ENCODE results near the gene SIN3A. TPM values are rescaled to one million over a fixed set of nuclear protein-coding genes. Genes with fewer than 3 reads are reported as not detected.
"Not testable (repeated sequence)": the region's sequence is repeated elsewhere in the genome, so short reads cannot be mapped to it uniquely, and the experiment has no call there.

Gene SIN3A
- polyA plus RNA-seq, 6 donors from 2014 or later = 14.2 to 21.4 (median 15.5) TPM

DNA sequence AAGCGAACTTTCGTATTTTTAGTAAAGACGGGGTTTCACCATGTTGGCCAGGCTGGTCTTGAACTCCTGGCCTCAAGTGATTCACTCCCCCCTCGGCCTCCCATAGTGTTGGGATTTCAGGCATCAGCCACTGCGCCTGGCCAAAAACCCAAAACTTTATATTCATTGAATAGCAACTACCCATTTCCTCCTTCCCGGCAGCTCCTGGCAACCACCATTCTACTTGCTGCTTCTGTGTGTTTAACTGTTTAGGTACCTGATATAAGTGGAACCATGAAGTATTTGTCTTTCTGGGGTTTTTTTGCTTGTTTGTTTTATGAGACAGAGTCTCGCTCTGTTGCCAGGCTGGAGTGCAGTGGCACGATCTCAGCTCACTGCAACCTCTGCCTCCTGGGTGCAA lies 107.5 kb downstream of the SIN3A start:
- Mint-ChIP-seq H3K4me3 (peak overlapping the region in 1 of 8 donors; percentile 21), H3K27ac (peak overlapping the region in 3 of 6 donors; percentile 20 to 99 (median 80)), H3K4me1 (peaks cover 20 to 36% (median 26%) of the 10 kb centered on the region in 3 donors)
- not testable (repeated sequence) for H3K36me3 Mint-ChIP-seq; DNase-seq; H3K9me3 Mint-ChIP-seq; H3K27me3 Mint-ChIP-seq; ATAC-seq (ENCODE audit: low read depth in 2 of 2)

DNA sequence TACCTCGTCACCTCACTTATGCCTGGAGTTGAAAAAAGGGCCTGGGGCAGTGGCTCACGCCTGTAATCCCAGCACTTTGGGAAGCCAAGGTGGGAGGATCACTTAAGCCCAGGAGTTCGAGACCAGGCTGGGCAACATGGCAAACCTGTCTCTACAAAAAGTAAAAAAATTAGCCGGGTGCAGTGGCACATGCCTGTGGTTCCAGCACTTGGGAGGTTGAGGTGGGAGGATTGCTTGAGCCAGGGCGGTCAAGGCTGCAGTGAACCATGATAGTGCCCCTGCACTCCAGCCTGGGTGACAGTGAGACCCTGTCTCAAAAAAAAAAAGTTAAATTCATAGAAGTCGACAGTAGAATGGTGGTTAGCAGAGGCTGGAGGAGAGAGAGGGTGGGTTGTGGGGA lies 109.3 kb downstream of the SIN3A start:
- Mint-ChIP-seq H3K9me3 (no peaks in the 10 kb centered on the region), H3K27me3 (no peaks in the 10 kb centered on the region), H3K36me3 (no peaks in the 10 kb centered on the region), H3K4me3 (peak overlapping the region in 2 of 8 donors; percentile 40 to 60), H3K27ac (peak overlapping the region in 2 of 6 donors; percentile 26 to 66), H3K4me1 (peaks cover 16 to 31% (median 20%) of the 10 kb centered on the region in 3 donors)
- DNase-seq (no peak), ATAC-seq (ENCODE audit: low read depth in 2 of 2) (no peak)

- Mint-ChIP-seq H3K4me3 (peak overlapping the region in 2 of 8 donors; percentile 3 to 74), H3K9me3 (no peaks in the 10 kb centered on the region), H3K27me3 (no peaks in the 10 kb centered on the region), H3K27ac (peak overlapping the region in 2 of 6 donors; percentile 31 to 59), H3K36me3 (no peaks in the 10 kb centered on the region), H3K4me1 (peaks cover 18 to 31% (median 24%) of the 10 kb centered on the region in 3 donors)
- DNase-seq (no peak), ATAC-seq (ENCODE audit: low read depth in 2 of 2) (no peak)
Measured at GRCh38 chr15:75339531-75340240, 111.8 kb downstream of the SIN3A start.

- DNase-seq (no peak), ATAC-seq (ENCODE audit: low read depth in 2 of 2) (no peak)
- H3K4me3 Mint-ChIP-seq = peak overlapping the region in 2 of 8 donors; percentile 40 to 55
- no peaks in the 10 kb centered on the region for H3K27me3 Mint-ChIP-seq
- H3K4me1 Mint-ChIP-seq = peaks cover 18 to 27% (median 24%) of the 10 kb centered on the region in 3 donors
- no peaks in the 10 kb centered on the region for H3K9me3 Mint-ChIP-seq
- no peaks in the 10 kb centered on the region for H3K36me3 Mint-ChIP-seq
- H3K27ac Mint-ChIP-seq = peak overlapping the region in 2 of 6 donors; percentile 39 to 93
Measured at GRCh38 chr15:75338661-75339240, 112.7 kb downstream of the SIN3A start.

DNA sequence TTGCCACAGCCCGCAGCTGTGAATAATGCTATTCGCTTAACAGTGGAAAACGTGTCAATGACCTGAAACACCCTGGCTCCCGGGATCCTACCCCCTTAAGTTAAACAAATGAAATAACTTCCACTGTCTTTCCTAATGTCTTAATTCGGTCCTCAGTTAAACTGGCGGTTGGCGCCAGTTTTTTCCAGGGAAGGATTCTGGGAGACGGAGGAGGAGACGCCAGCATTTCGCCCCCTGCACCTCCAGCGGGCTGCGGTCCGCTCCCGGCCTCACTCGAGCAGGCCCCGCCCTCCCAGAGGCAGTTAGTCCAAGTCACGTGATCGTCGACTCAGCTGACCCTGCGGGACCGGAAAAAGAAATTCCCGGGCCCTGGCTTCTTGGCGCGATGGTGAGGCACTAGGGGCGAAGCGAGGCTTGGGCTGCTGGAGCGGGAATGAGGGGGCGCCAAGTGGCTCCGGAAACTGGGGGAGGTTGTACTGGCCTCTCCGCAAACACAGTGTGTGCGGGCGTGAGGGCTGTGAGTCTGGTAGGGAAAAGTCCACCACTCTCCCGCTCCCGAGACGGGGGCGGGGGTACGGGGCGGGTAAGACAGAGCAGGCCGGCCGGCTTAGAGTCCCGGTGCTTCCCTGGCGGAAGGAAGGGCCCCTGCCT lies 115.7 kb downstream of the SIN3A start, which contains the start of gene COMMD4:
Gene COMMD4, plus strand, starts transcription at position 359 of the 651 bp plus-strand sequence. Its CDS starts 27 bp downstream, at position 386.
- DNase-seq (peak; percentile 55), ATAC-seq (ENCODE audit: low read depth in 2 of 2) (peak; percentile 78)
- H3K27me3 Mint-ChIP-seq = no peaks in the 10 kb centered on the region
- no peaks in the 10 kb centered on the region for H3K9me3 Mint-ChIP-seq
- H3K4me1 Mint-ChIP-seq = peaks cover 18 to 27% (median 24%) of the 10 kb centered on the region in 3 donors
- no peaks in the 10 kb centered on the region for H3K36me3 Mint-ChIP-seq
- peak within 1 kb of the TSS; percentile 74 to 98 (median 97) for H3K27ac Mint-ChIP-seq
- peak within 1 kb of the TSS; percentile 88 to 98 (median 94) for H3K4me3 Mint-ChIP-seq

- H3K27ac Mint-ChIP-seq = peak overlapping the region in 5 of 6 donors; percentile 74 to 98 (median 97)
- no peaks in the 10 kb centered on the region for H3K36me3 Mint-ChIP-seq
- ATAC-seq (ENCODE audit: low read depth in 2 of 2) (no peak), DNase-seq (no peak)
- no peaks in the 10 kb centered on the region for H3K9me3 Mint-ChIP-seq
- H3K4me3 Mint-ChIP-seq = peak overlapping the region; percentile 88 to 98 (median 94)
- no peaks in the 10 kb centered on the region for H3K27me3 Mint-ChIP-seq
- H3K4me1 Mint-ChIP-seq = peaks cover 18 to 27% (median 24%) of the 10 kb centered on the region in 3 donors
Measured at GRCh38 chr15:75335313-75335704, 116.2 kb downstream of the SIN3A start.

- Mint-ChIP-seq H3K4me3 (peak overlapping the region in 2 of 8 donors; percentile 57 to 88), H3K4me1 (peaks cover 14 to 24% (median 23%) of the 10 kb centered on the region in 3 donors), H3K27ac (peak overlapping the region in 3 of 6 donors; percentile 47 to 66 (median 63))
- ATAC-seq (ENCODE audit: low read depth in 2 of 2) = peak in 1 of 2 donors; percentile 37
- not testable (repeated sequence) for DNase-seq, H3K27me3 Mint-ChIP-seq, H3K36me3 Mint-ChIP-seq, H3K9me3 Mint-ChIP-seq
Measured at GRCh38 chr15:75333654-75334419, 117.7 kb downstream of the SIN3A start.

GRCh38 chr15:75332093-75332492 lies 119.4 kb downstream of the SIN3A start:
- not testable (repeated sequence) for DNase-seq; H3K27me3 Mint-ChIP-seq; H3K9me3 Mint-ChIP-seq; H3K27ac Mint-ChIP-seq; H3K36me3 Mint-ChIP-seq; ATAC-seq (ENCODE audit: low read depth in 2 of 2)
- Mint-ChIP-seq H3K4me3 (peak overlapping the region in 1 of 8 donors; percentile 25), H3K4me1 (peaks cover 14 to 21% (median 19%) of the 10 kb centered on the region in 3 donors)

DNA sequence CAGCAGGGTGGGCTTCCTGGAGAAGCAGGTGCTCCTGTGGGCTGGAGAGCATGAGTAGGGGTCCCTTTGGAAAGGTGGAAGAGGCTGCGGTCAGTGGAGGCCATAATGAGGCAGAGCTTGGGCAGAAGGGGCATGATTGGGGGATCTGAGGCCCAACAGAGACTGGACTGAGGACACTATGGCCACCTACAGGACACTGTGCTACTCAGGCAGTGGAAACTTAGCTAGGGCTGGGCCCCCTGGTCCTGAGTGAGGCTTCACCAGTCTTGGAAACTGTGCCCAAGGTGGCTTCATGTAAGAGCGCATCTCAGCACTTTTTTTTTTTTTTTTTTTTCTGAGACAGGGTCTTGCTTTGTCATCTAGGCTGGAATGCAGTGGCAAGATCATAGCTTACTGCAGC lies 121.9 kb downstream of the SIN3A start:
- ATAC-seq (ENCODE audit: low read depth in 2 of 2) (no peak), DNase-seq (no peak)
- Mint-ChIP-seq H3K27ac (no peak overlapping the region), H3K4me3 (no peak overlapping the region), H3K4me1 (peaks cover 0 to 6% (median 0%) of the 10 kb centered on the region in 3 donors), H3K36me3 (no peaks in the 10 kb centered on the region), H3K27me3 (peaks cover 0 to 8% (median 8%) of the 10 kb centered on the region in 3 donors), H3K9me3 (no peaks in the 10 kb centered on the region)

DNA sequence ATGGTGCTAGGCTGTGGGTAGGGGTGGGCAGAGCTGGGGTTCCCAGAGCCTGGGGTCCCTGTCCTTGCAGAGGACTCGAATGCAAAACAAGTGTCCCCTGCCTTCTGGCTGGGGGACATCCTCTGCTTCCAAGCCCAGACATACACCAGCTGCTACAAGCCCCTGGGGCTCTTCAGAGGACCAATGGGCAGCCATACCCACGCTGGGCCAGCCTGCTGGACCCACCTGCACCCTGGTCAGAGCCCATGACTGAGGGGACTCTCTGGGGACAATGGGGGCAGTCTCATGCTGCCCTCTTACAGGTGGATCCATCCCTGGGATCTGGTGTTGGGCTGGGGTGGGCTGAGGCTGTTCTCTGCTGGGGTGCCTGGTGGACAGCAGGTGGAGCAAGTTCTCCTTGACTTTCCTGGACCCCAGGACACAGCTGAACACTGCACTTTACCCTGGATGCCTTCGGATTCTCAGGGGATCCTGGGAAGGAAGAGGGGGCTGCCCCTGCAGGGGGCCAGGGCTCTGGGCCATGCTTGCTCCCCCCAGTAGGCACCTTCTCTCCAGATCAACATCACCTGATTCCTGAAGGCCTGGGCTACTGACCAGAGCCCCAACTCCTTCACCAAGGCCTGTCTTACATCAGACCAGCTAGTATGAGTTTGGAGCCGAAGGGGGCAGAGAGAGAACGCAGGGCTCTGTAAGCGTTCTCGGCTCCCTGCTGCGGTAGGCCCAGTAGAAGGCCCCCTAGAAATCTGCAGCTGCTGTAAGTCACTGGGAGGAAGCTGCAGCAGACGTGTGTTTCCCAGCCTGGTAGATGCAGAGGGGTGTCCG lies 122.8 kb downstream of the SIN3A start:
- H3K9me3 Mint-ChIP-seq = no peaks in the 10 kb centered on the region
- H3K27me3 Mint-ChIP-seq = peaks cover 2 to 16% (median 8%) of the 10 kb centered on the region in 3 donors
- peaks cover 0 to 6% (median 0%) of the 10 kb centered on the region in 3 donors for H3K4me1 Mint-ChIP-seq
- no peak for DNase-seq
- no peaks in the 10 kb centered on the region for H3K36me3 Mint-ChIP-seq
- ATAC-seq (ENCODE audit: low read depth in 2 of 2) = no peak
- no peak overlapping the region for H3K4me3 Mint-ChIP-seq
- H3K27ac Mint-ChIP-seq = no peak overlapping the region

- Mint-ChIP-seq H3K4me1 (peaks cover 0 to 6% (median 0%) of the 10 kb centered on the region in 3 donors), H3K36me3 (no peaks in the 10 kb centered on the region), H3K27ac (peak overlapping the region in 1 of 6 donors; percentile 39), H3K9me3 (no peaks in the 10 kb centered on the region), H3K27me3 (peaks cover 4 to 16% (median 8%) of the 10 kb centered on the region in 3 donors), H3K4me3 (no peak overlapping the region)
- no peak for DNase-seq
- ATAC-seq (ENCODE audit: low read depth in 2 of 2) = no peak
Measured at GRCh38 chr15:75327491-75327890, 124.0 kb downstream of the SIN3A start.

GRCh38 chr15:75327005-75327404 lies 124.5 kb downstream of the SIN3A start:
- Mint-ChIP-seq H3K4me1 (peaks cover 0 to 6% (median 0%) of the 10 kb centered on the region in 3 donors), H3K4me3 (no peak overlapping the region), H3K27ac (peak overlapping the region in 1 of 6 donors; percentile 39), H3K36me3 (no peaks in the 10 kb centered on the region), H3K27me3 (peaks cover 4 to 18% (median 10%) of the 10 kb centered on the region in 3 donors), H3K9me3 (no peaks in the 10 kb centered on the region)
- DNase-seq = no peak
- ATAC-seq (ENCODE audit: low read depth in 2 of 2) = no peak
